ENCODE measurements around the gene CPLX3.

- TF ChIP-seq CTCF (IDR thresholded peaks at IDR 0.05) (no peak), POLR2A (IDR thresholded peaks at IDR 0.05) (no peak)
Observed at GRCh38 chr15:74838746-74839525, 12.5 kb downstream of the CPLX3 start.
